ENCODE data around the gene SFTA2.

SFTA2 gene

DNA sequence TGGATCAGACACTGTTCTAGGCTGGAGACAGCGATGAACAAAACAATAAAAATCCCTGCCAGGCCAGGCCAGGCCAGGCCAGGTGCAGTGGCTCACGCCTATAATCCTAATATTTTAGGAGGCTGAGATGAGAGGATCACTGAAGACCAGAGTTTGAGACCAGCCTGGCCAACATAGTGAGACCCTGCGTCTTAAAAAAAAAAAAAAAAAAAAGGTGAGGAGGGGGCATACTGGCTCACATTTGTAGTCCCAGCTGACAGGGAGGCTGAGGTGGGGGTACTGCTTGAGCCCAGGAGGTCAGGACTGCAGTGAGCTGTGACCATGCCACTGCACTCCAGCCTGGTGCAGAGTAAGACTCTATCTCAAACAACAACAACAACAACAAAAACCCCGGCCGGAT lies 13.3 kb upstream of the SFTA2 start:
- no peak for DNase-seq (ENCODE audit: low spot score)
- ChIA-PET CTCF (interaction anchor here (0.6 kb wide), 2 partner anchors 11 to 33 kb away, joined by 3 to 4 read pairs; no protein-coding TSS in a partner anchor), POLR2A (ENCODE audit: low non-redundant PET) (no interaction called here)
- TF ChIP-seq, protein P1, sequence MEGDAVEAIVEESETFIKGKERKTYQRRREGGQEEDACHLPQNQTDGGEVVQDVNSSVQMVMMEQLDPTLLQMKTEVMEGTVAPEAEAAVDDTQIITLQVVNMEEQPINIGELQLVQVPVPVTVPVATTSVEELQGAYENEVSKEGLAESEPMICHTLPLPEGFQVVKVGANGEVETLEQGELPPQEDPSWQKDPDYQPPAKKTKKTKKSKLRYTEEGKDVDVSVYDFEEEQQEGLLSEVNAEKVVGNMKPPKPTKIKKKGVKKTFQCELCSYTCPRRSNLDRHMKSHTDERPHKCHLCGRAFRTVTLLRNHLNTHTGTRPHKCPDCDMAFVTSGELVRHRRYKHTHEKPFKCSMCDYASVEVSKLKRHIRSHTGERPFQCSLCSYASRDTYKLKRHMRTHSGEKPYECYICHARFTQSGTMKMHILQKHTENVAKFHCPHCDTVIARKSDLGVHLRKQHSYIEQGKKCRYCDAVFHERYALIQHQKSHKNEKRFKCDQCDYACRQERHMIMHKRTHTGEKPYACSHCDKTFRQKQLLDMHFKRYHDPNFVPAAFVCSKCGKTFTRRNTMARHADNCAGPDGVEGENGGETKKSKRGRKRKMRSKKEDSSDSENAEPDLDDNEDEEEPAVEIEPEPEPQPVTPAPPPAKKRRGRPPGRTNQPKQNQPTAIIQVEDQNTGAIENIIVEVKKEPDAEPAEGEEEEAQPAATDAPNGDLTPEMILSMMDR (conservative IDR thresholded peaks at IDR 0.05; ENCODE audit: low read depth) = no peak
- H3K27ac ChIP-seq = no peak overlapping the region

DNA sequence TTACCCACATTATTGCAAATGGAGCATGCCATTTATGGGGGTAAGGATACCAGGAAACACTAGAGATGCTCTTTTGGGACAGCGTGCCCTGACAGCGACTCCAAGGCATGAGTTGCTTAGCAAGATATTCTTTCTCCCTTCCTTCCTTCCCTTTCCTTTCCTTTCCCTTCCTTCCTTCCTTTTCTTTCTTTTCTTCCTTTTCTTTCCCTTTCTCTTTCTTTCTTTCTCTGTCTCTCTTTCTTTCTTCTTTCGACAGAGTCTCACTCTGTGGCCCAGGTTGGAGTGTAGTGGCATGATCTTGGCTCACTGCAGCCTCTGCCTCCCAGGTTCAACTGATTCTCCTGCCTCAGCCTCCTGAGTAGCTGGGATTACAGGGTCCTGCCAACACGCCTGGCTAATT lies 12.1 kb upstream of the SFTA2 start:
- H3K27ac ChIP-seq = no peak overlapping the region
- DNase-seq (ENCODE audit: low spot score) = no peak
- POLR2A ChIA-PET (ENCODE audit: low non-redundant PET) = no interaction called here
- CTCF ChIA-PET = no interaction called here
- TF ChIP-seq, protein P1 (conservative IDR thresholded peaks at IDR 0.05; ENCODE audit: low read depth) = no peak

DNA sequence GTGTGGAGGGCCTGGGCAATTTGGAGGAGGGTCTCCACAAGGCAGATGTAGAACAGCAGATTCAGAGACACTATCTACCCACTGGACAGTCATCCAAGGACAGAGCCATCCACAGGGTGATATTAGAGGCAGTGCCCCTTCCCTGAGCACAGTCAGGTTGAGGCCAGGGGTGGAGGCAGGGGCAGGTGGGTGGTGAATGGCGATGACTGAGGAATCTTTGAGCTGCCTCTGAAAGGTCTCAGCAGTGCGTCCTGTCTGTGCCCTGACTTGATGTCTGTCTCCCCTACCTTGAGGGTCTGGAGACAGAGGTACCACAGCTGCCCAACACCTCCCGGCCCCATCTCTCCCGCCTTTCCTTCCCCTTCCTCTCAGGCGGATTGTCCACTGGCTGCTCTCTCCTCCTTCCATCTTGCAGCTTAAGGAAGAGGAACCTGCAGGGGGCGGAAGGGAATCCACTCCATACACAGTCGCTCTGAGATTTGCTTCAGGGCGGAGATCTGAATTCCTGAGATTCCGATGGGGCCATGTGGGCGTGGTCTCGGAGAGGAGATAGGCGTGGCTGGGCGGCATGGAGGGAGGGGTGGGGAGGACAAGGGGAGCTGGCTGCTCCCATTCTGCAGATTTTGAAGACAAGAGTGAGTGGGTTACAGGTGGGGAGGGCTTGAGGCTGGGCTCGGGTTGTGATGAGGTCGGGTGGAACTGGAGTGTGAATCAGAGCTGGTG lies 10.5 kb upstream of the SFTA2 start:
- DNase-seq (ENCODE audit: low spot score) = peak; percentile 90
- ChIA-PET CTCF (interaction anchor here (0.6 to 1.1 kb wide), 6 partner anchors 13 to 145 kb away, joined by 3 to 4 read pairs (median 4); no protein-coding TSS in a partner anchor), POLR2A (ENCODE audit: low non-redundant PET) (no interaction called here)
- TF ChIP-seq, protein P1 (conservative IDR thresholded peaks at IDR 0.05; ENCODE audit: low read depth) = no peak; the same call in 1 of the 2 replicates
- H3K27ac ChIP-seq = peak overlapping the region; percentile 3; the same call in 1 of the 2 replicates

DNA sequence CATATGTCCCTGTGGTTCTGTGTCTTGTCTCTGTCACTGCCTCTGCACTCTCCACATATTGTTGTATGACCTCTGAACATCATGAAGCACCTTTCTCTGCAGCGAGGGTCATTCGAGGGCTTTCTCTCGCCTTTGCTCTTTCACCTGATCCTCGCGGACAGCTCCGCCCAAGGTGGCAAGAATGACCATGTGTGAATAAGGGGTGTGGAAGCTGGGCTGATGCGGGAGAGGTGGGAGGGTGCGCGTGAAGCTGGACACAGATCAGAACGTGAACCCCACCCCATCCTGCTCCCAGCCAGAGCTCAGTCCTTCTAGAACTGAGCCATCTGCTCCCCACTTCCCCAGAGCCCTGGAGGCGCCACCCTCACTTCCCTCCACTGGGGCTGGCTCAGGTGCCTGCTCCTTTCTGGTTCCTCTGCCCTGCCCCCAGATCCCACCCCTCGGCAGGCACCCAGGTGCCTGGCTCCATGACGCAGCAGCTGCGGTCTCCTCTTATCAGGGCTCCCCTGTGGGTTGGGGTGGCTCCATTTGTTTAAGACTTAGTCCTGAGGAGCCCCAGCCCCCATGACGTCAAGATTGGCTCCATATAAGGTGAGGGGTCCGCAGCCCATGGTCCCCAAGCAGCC lies 8.5 kb upstream of the SFTA2 start, which contains the start of gene MUCL3:
Gene MUCL3, plus strand, starts transcription at position 613 of the 626 bp plus-strand sequence. CDS start 27 bp downstream, outside the sequence.
- ChIA-PET CTCF (interaction anchor here (0.5 to 1.9 kb wide), 5 partner anchors 25 to 252 kb away, joined by 3 to 6 read pairs (median 3); no protein-coding TSS in a partner anchor), POLR2A (ENCODE audit: low non-redundant PET) (no interaction called here)
- DNase-seq (ENCODE audit: low spot score) = no peak
- H3K27ac ChIP-seq = peak within 1 kb of the TSS; percentile 27; the same call in 1 of the 2 replicates
- TF ChIP-seq, protein P1 (conservative IDR thresholded peaks at IDR 0.05; ENCODE audit: low read depth) = no peak

DNA sequence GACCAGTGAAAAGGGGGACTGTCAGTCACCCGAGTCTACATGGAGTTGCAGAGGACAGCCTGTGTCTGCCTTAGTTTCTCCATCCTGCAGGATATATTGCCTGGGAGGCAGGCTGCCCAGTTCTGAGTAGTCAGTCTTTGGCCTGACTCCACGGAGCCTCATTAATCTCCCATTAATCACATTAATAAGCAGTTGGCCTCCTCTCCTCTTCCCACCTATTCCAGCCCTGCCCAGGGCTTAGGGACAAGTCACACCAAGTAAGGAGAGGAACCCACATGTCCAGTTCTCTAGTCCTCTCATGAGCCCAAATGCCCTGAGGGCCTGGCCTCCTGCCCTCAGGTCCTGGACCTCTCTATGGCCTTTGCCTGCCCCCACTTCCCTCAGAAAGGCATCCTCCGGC lies 7.5 kb upstream of the SFTA2 start:
- H3K27ac ChIP-seq = peak overlapping the region; percentile 27; the same call in 1 of the 2 replicates
- ChIA-PET POLR2A (ENCODE audit: low non-redundant PET) (no interaction called here), CTCF (no interaction called here)
- DNase-seq (ENCODE audit: low spot score) = no peak
- TF ChIP-seq, protein P1 (conservative IDR thresholded peaks at IDR 0.05; ENCODE audit: low read depth) = no peak

DNA sequence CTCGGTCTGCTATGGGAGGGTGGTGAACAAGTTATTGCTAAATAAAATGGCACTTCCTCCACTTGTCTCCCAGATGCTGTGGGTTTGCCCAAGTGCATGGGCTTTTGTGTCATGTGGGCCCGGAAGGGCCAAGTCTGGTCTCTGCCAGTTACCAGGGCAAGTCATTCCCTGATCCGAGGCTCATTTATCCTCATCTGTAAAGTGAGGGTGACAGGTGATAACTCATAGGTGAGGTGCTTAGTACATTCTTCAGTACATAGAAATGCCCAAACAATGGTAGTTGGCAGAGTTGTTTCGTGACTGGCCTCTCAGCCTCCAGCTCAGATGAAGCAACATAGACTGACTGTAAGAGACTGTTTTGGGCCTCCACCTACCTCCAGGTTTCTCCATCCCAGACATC lies 6.8 kb upstream of the SFTA2 start:
- TF ChIP-seq, protein P1 (conservative IDR thresholded peaks at IDR 0.05; ENCODE audit: low read depth) = no peak
- POLR2A ChIA-PET (ENCODE audit: low non-redundant PET) = no interaction called here
- peak overlapping the region; percentile 27; the same call in 1 of the 2 replicates for H3K27ac ChIP-seq

More for the DNA sequence above, 6.8 kb upstream of the SFTA2 start:
- no peak for DNase-seq (ENCODE audit: low spot score)
- CTCF ChIA-PET = interaction anchor here (0.7 kb wide), 1 partner anchor 141 kb away, joined by 3 read pairs; no protein-coding TSS in a partner anchor

All from RWPE1 (cell line).